ENCODE results near the gene TBXT.
"Not testable (repeated sequence)": the region's sequence is repeated elsewhere in the genome, so short reads cannot be mapped to it uniquely, and the experiment has no call there.

Gene TBXT

GRCh38 chr6:166167801-166168615 lies at the start of gene TBXT:
TBXT (minus strand) TSS chr6:166167851; CDS start chr6:166167591, 260 bp downstream.
- DNase-seq (ENCODE audit: low read depth, low spot score), result no peak

- DNase-seq (ENCODE audit: low read depth, low spot score), result no peak
These were observed 39.6 kb upstream of the TBXT start for GRCh38 chr6:166207284-166207561.

- no peak for DNase-seq (ENCODE audit: low read depth, low spot score)
These were observed 39.0 kb upstream of the TBXT start for GRCh38 chr6:166206510-166207283.

GRCh38 chr6:166206066-166206465 lies 38.4 kb upstream of the TBXT start:
- DNase-seq (ENCODE audit: low read depth, low spot score), result no peak

- no peak for DNase-seq (ENCODE audit: low read depth, low spot score)
These were observed 37.4 kb upstream of the TBXT start for GRCh38 chr6:166204852-166205650.

- DNase-seq (ENCODE audit: low read depth, low spot score), result no peak
These were observed 36.1 kb upstream of the TBXT start for GRCh38 chr6:166203641-166204222.

GRCh38 chr6:166203003-166203640 lies 35.5 kb upstream of the TBXT start:
- no peak for DNase-seq (ENCODE audit: low read depth, low spot score)

GRCh38 chr6:166202321-166202733 lies 34.7 kb upstream of the TBXT start:
- DNase-seq (ENCODE audit: low read depth, low spot score), result no peak

- no peak for DNase-seq (ENCODE audit: low read depth, low spot score)
These were observed 34.2 kb upstream of the TBXT start for GRCh38 chr6:166201878-166202277.

- no peak for DNase-seq (ENCODE audit: low read depth, low spot score)
These were observed 29.7 kb upstream of the TBXT start for GRCh38 chr6:166197361-166197760.

GRCh38 chr6:166195860-166196238 lies 28.2 kb upstream of the TBXT start:
- no peak for DNase-seq (ENCODE audit: low read depth, low spot score)

GRCh38 chr6:166194914-166195859 lies 27.5 kb upstream of the TBXT start:
- DNase-seq (ENCODE audit: low read depth, low spot score), result no peak

GRCh38 chr6:166192557-166192956 lies 24.9 kb upstream of the TBXT start:
- DNase-seq (ENCODE audit: low read depth, low spot score), result no peak

GRCh38 chr6:166192136-166192535 lies 24.5 kb upstream of the TBXT start:
- no peak for DNase-seq (ENCODE audit: low read depth, low spot score)

- no peak for DNase-seq (ENCODE audit: low read depth, low spot score)
These were observed 12.1 kb upstream of the TBXT start for GRCh38 chr6:166179704-166180103.

- no peak for DNase-seq (ENCODE audit: low read depth, low spot score)
These were observed 8.5 kb upstream of the TBXT start for GRCh38 chr6:166176106-166176505.

GRCh38 chr6:166175093-166175492 lies 7.4 kb upstream of the TBXT start:
- DNase-seq (ENCODE audit: low read depth, low spot score), result not testable (repeated sequence)

GRCh38 chr6:166174031-166174430 lies 6.4 kb upstream of the TBXT start:
- DNase-seq (ENCODE audit: low read depth, low spot score), result no peak

GRCh38 chr6:166173281-166173951 lies 5.8 kb upstream of the TBXT start:
- no peak for DNase-seq (ENCODE audit: low read depth, low spot score)

GRCh38 chr6:166172546-166172945 lies 4.9 kb upstream of the TBXT start:
- DNase-seq (ENCODE audit: low read depth, low spot score), result no peak

Measured in activated CD4-positive, CD25-positive, alpha-beta regulatory T cell treated with anti-CD3 and anti-CD28 coated beads, Interleukin-2, amount 50 U/mL, for 16 hours (primary cell).